Activated CD4-positive, alpha-beta memory T cell treated with anti-CD3 and anti-CD28 coated beads, Interleukin-2, amount 10 ng/mL, durations not matched to agents 7 days and 5 days (primary cell): ENCODE data around the gene CCT6A. TPM values are rescaled to one million over a fixed set of nuclear protein-coding genes. Genes with fewer than 3 reads are reported as not detected.
"Not testable (repeated sequence)": the region's sequence is repeated elsewhere in the genome, so short reads cannot be mapped to it uniquely, and the experiment has no call there.

Experiments used
- CTCF ChIA-PET: fragments of 350-600 bp; sonication (Branson Sonifier 250); formaldehyde crosslinking; loops from one replicate; lab custom pipeline; 2021; ENCODE audit warnings: antibody characterized with exemption, inconsistent platforms; lab: Charles Lee
- POLR2A ChIA-PET: fragments of 350-600 bp; sonication (Branson Sonifier 250); formaldehyde crosslinking; loops from one replicate; lab custom pipeline; 2021; ENCODE audit warnings: antibody characterized with exemption; lab: Charles Lee
- DNase-seq: peaks from one replicate; pipeline ENCODE4 v3.0.0-alpha.2; 2020
- H3K27ac Mint-ChIP-seq: one replicate; pipeline ENCODE4 v1.8.0; 2021; ENCODE audit warnings: mild to moderate bottlenecking, mixed read lengths
- H3K27me3 Mint-ChIP-seq: one replicate; pipeline ENCODE4 v1.8.0; 2021; ENCODE audit warnings: mixed read lengths
- H3K36me3 Mint-ChIP-seq: one replicate; pipeline ENCODE4 v1.8.0; 2021; ENCODE audit warnings: low read depth, mixed read lengths
- H3K4me1 Mint-ChIP-seq: one replicate; pipeline ENCODE4 v1.8.0; 2021; ENCODE audit warnings: mixed read lengths
- H3K4me3 Mint-ChIP-seq: one replicate; pipeline ENCODE4 v1.8.0; 2021; ENCODE audit warnings: mild to moderate bottlenecking, mixed read lengths
- H3K9me3 Mint-ChIP-seq: one replicate; pipeline ENCODE4 v1.8.0; 2021; ENCODE audit warnings: mixed read lengths
- total RNA-seq, 2 experiments: library from RNA; stranded (reverse); gene quantifications; one replicate each; pipeline ENCODE4 v1.2.3, GENCODE V29; 2021

Gene CCT6A
- total RNA-seq, 2 experiments from 2014 or later = 105 TPM

- Mint-ChIP-seq H3K27me3 (no peaks in the 10 kb centered on the region), H3K4me1 (peaks cover 45% of the 10 kb centered on the region), H3K9me3 (no peaks in the 10 kb centered on the region), H3K36me3 (peaks cover 59% of the 10 kb centered on the region), H3K27ac (peak overlapping the region; percentile 82), H3K4me3 (peak overlapping the region; percentile 87)
- ChIA-PET CTCF (interaction anchor here (0.6 to 2.2 kb wide), 2 partner anchors 9 to 57 kb away, joined by 3 to 9 read pairs; no protein-coding TSS in a partner anchor), POLR2A (interaction anchor here (0.6 to 3.1 kb wide), 8 partner anchors 10 to 97 kb away, joined by 3 to 40 read pairs (median 6); partner anchors contain the start of genes CCT6A, CHCHD2 and PSPH)
- DNase-seq = no peak
These were observed 11.9 kb downstream of the CCT6A start for GRCh38 chr7:56063500-56063881.

- peak; percentile 89 for DNase-seq
- Mint-ChIP-seq H3K27ac (peak within 1 kb of the TSS; percentile 82), H3K4me1 (peaks cover 43% of the 10 kb centered on the region), H3K27me3 (no peaks in the 10 kb centered on the region), H3K36me3 (peaks cover 56% of the 10 kb centered on the region), H3K9me3 (no peaks in the 10 kb centered on the region), H3K4me3 (peak within 1 kb of the TSS; percentile 87)
- POLR2A ChIA-PET = interaction anchor here (0.6 to 3.1 kb wide), 16 partner anchors 8 to 1305 kb away, joined by 3 to 40 read pairs (median 4); partner anchors contain the start of genes CCT6A, CHCHD2, NIPSNAP2 and PSPH
- CTCF ChIA-PET = interaction anchor here (0.6 to 2.2 kb wide), 8 partner anchors 10 to 63 kb away, joined by 3 to 33 read pairs (median 6); partner anchors contain the start of genes CCT6A, CHCHD2 and PSPH
These were observed 12.5 kb downstream of the CCT6A start, which contains the start of gene SUMF2 for GRCh38 chr7:56063882-56064625. Gene SUMF2, plus strand, starts transcription at chr7:56064286. Its CDS starts 26 bp downstream, at chr7:56064312.

- H3K4me1 Mint-ChIP-seq = peaks cover 31% of the 10 kb centered on the region
- POLR2A ChIA-PET = interaction anchor here (1.0 to 3.1 kb wide), 3 partner anchors 11 to 40 kb away, joined by 3 to 40 read pairs (median 33); partner anchors contain the start of genes CCT6A, CHCHD2 and PSPH
- H3K27ac Mint-ChIP-seq, H3K9me3 Mint-ChIP-seq, H3K4me3 Mint-ChIP-seq, H3K27me3 Mint-ChIP-seq, DNase-seq: not testable (repeated sequence)
- CTCF ChIA-PET = interaction anchor here (0.8 to 1.8 kb wide), 2 partner anchors 8 to 102 kb away, joined by 3 to 6 read pairs; partner anchors contain the start of gene NIPSNAP2
- H3K36me3 Mint-ChIP-seq = peaks cover 45% of the 10 kb centered on the region
These were observed 14.8 kb downstream of the CCT6A start for GRCh38 chr7:56066376-56066775.

GRCh38 chr7:56074371-56074791 is 22.8 kb downstream of the CCT6A start:
- ChIA-PET CTCF (interaction anchor here (0.6 to 4.1 kb wide), 20 partner anchors 8 to 481 kb away, joined by 3 to 40 read pairs (median 4); partner anchors contain the start of genes CCT6A, CHCHD2, PSPH and SUMF2), POLR2A (interaction anchor here (1.0 to 4.1 kb wide), 4 partner anchors 12 to 433 kb away, joined by 3 to 16 read pairs (median 6); partner anchors contain the start of gene CHCHD2)
- Mint-ChIP-seq H3K4me3 (no peak overlapping the region), H3K27me3 (no peaks in the 10 kb centered on the region), H3K27ac (no peak overlapping the region), H3K4me1 (peaks cover 2% of the 10 kb centered on the region), H3K9me3 (no peaks in the 10 kb centered on the region), H3K36me3 (peaks cover 32% of the 10 kb centered on the region)
- peak; percentile 71 for DNase-seq

GRCh38 chr7:56077681-56078080 is 26.1 kb downstream of the CCT6A start:
- Mint-ChIP-seq H3K27me3 (no peaks in the 10 kb centered on the region), H3K4me1 (peaks cover 2% of the 10 kb centered on the region), H3K4me3 (no peak overlapping the region), H3K9me3 (no peaks in the 10 kb centered on the region), H3K36me3 (peaks cover 40% of the 10 kb centered on the region), H3K27ac (no peak overlapping the region)
- no peak for DNase-seq
- POLR2A ChIA-PET = interaction anchor here (0.9 to 1.4 kb wide), 3 partner anchors 11 to 28 kb away, joined by 3 to 6 read pairs (median 3); partner anchors contain the start of gene CHCHD2
- CTCF ChIA-PET = interaction anchor here (1.1 kb wide), 1 partner anchor 13 kb away, joined by 4 read pairs; the partner anchor contains the start of gene SUMF2

GRCh38 chr7:56078196-56078595 is 26.6 kb downstream of the CCT6A start:
- H3K27me3 Mint-ChIP-seq = no peaks in the 10 kb centered on the region
- no peaks in the 10 kb centered on the region for H3K9me3 Mint-ChIP-seq
- H3K36me3 Mint-ChIP-seq = peaks cover 35% of the 10 kb centered on the region
- H3K4me1 Mint-ChIP-seq = peaks cover 2% of the 10 kb centered on the region
- CTCF ChIA-PET = interaction anchor here (1.1 kb wide), 1 partner anchor 14 kb away, joined by 4 read pairs; the partner anchor contains the start of gene SUMF2
- DNase-seq = no peak
- POLR2A ChIA-PET = interaction anchor here (1.1 to 1.4 kb wide), 2 partner anchors 11 to 28 kb away, joined by 3 to 6 read pairs; partner anchors contain the start of gene CHCHD2
- no peak overlapping the region for H3K4me3 Mint-ChIP-seq
- no peak overlapping the region for H3K27ac Mint-ChIP-seq

- Mint-ChIP-seq H3K4me3 (no peak overlapping the region), H3K27me3 (no peaks in the 10 kb centered on the region), H3K27ac (no peak overlapping the region), H3K4me1 (no peaks in the 10 kb centered on the region), H3K9me3 (no peaks in the 10 kb centered on the region), H3K36me3 (peaks cover 30% of the 10 kb centered on the region)
- DNase-seq = no peak
- ChIA-PET POLR2A (no interaction called here), CTCF (no interaction called here)
These were observed 28.1 kb downstream of the CCT6A start for GRCh38 chr7:56079450-56080185.

GRCh38 chr7:56080726-56081435 is 29.3 kb downstream of the CCT6A start:
- H3K27ac Mint-ChIP-seq, H3K4me3 Mint-ChIP-seq, CTCF ChIA-PET, H3K4me1 Mint-ChIP-seq, H3K9me3 Mint-ChIP-seq, H3K27me3 Mint-ChIP-seq, POLR2A ChIA-PET, DNase-seq: not testable (repeated sequence)
- peaks cover 30% of the 10 kb centered on the region for H3K36me3 Mint-ChIP-seq

GRCh38 chr7:56081626-56082340 is 30.2 kb downstream of the CCT6A start:
- H3K4me1 Mint-ChIP-seq = no peaks in the 10 kb centered on the region
- H3K9me3 Mint-ChIP-seq = no peaks in the 10 kb centered on the region
- POLR2A ChIA-PET = no interaction called here
- H3K4me3 Mint-ChIP-seq = no peak overlapping the region
- DNase-seq = no peak
- CTCF ChIA-PET = no interaction called here
- no peaks in the 10 kb centered on the region for H3K27me3 Mint-ChIP-seq
- no peak overlapping the region for H3K27ac Mint-ChIP-seq
- peaks cover 29% of the 10 kb centered on the region for H3K36me3 Mint-ChIP-seq

- H3K9me3 Mint-ChIP-seq = no peaks in the 10 kb centered on the region
- no peak overlapping the region for H3K4me3 Mint-ChIP-seq
- peaks cover 29% of the 10 kb centered on the region for H3K36me3 Mint-ChIP-seq
- no peak overlapping the region for H3K27ac Mint-ChIP-seq
- no peak for DNase-seq
- H3K4me1 Mint-ChIP-seq = no peaks in the 10 kb centered on the region
- H3K27me3 Mint-ChIP-seq = no peaks in the 10 kb centered on the region
- CTCF ChIA-PET = interaction anchor here (0.9 kb wide), 1 partner anchor 8 kb away, joined by 3 read pairs; no protein-coding TSS in a partner anchor
- POLR2A ChIA-PET = no interaction called here
These were observed 31.7 kb downstream of the CCT6A start for GRCh38 chr7:56083150-56083785.

GRCh38 chr7:56086761-56087160 is 35.2 kb downstream of the CCT6A start:
- ChIA-PET POLR2A (interaction anchor here (0.9 to 1.5 kb wide), 4 partner anchors 12 to 23 kb away, joined by 3 to 5 read pairs (median 3); partner anchors contain the start of gene SUMF2), CTCF (no interaction called here)
- Mint-ChIP-seq H3K36me3 (peaks cover 9% of the 10 kb centered on the region), H3K4me3 (no peak overlapping the region), H3K27ac (no peak overlapping the region), H3K4me1 (no peaks in the 10 kb centered on the region), H3K9me3 (no peaks in the 10 kb centered on the region), H3K27me3 (no peaks in the 10 kb centered on the region)
- no peak for DNase-seq
